ENCODE data around the gene LRBA.
"Not testable (repeated sequence)": the region's sequence is repeated elsewhere in the genome, so short reads cannot be mapped to it uniquely, and the experiment has no call there.

The LRBA gene

DNA sequence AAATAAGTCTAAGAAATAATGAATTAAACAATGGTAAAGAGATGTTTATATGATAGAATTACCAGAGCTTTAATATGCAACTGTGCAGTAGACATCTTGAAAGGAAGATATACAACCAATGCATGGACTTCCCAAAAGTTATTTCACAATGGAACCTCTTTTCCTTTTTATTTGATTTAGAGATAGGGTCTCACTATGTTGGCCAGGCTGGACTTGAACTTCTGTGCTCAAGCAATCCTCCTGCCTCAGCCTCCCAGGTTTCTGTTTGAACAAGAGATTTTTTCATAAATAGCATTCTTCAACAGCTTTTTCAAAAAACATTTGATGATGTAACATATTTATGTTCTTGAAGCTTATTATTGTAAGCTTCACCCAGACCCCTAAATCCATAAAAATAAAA, 72.0 kb downstream of the LRBA start:
- no peak for DNase-seq (ENCODE audit: low read depth)

DNA sequence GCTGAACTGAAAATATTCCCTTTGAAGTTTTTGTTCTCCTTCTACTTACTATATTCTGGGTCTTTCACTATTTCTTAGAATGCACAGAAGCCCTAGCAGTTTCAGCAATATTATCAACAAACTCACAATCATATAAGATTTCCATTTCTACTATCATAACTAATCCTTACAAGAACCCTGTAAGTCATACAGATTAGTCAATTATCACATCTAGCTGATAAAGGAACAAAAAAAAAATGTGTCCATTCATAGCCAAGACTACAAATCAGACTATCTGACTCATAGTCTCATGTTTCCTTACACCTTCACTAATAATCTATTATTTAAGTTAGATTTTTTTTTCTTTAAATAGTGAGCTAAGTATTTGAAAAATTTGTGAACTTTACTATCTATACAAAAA, 72.5 kb downstream of the LRBA start:
- no peak for DNase-seq (ENCODE audit: low read depth)

DNA sequence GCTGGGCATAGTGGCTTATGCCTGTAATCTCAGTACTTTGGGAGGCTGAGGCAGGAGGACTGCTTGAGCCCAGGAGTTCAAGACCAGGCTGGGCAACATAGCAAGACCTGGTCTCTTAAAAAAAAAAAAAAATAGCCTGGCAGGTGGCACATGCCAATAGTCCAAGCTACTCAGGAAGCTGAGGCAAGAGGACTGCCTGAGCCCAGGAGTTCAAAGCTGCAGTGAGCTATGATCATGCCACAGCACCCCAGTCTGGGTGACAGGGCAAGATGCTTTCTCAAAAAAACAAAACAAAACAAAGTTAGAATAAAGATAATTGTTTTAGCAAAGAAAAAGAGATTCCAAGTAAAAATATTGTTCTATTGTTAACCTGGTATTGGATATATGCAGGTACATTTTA, 75.0 kb downstream of the LRBA start:
- DNase-seq (ENCODE audit: low read depth), result no peak

DNA sequence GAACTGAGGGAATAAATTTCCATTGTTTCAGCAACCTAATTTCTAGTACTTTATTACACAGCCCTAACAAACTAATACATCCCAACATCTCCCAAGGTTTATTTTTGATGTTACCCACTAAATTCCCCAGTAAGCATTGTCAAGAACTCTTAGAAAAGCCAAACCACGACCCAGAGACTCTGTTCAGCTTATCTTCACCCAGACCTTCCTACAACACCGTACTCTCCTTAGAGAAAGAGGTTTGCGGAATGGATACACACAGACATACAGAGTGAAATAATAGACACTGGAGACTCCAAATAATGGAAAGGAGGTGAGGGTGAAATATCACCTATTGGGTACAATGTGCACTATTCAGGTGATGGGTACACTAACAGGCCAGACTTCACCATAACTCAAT, 75.6 kb downstream of the LRBA start:
- no peak for DNase-seq (ENCODE audit: low read depth)

DNA sequence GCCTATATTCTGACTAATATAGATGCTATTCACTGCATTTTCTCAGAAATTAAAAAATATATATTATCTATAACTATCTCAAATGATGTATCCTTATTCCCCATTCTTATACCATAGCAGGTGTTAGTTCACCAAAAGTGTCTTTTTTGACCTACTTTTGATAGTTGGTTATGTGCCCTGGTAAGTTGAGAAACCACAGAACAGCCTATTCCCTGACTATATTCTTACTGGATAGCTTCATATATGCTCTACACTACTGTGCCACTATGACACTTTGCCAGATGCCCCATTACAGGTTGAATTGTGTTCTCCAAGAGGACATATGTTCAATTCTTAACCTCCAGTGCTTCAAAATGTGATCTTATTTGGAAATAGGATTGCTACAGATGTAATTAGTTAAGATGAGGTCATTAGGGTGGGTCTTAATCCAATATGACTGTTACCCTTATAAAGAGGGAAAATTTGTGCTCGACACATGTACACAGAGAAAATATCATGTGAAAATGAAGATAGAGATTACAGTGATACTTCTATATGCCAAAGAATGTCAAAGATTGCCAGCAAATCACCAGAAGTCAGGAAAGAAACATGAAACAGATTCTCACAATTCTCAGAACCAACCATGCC, 76.1 kb downstream of the LRBA start:
- DNase-seq (ENCODE audit: low read depth), result no peak

DNA sequence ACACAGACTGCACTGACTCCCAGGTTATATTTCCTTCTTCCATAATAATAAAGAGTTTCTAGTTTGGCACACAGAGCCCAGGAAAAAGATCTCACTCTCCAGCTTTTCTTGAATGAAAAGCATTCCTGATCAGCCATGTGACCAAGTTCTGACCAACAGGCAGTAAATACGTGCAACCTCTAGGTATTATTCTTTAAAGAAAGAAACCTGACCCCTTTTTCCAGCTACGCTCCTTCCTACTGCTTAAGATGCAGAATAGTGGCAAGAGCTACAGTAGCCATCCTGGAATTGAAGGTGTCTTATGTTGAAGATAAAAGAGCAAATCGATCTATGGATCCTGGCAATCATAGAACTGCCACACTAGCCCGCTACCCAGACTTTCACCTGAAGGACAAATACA, 76.7 kb downstream of the LRBA start:
- DNase-seq (ENCODE audit: low read depth), result no peak

DNA sequence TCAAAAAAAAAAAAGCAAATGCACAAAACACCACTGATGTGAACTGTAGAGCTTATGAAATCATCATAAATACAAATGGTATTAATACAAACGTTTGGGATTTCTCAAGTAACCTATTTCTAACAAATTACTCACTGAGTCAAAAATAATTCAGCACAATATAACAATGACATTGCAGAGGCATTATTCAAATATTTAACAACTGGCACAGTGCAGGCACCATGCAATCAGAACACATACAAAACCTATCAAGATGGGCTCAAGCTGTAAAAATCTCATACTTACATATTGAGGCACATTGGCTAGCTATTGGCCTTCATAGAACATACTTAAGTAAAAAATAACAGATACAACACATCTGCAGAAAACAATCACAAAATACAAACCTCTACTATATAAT, 81.1 kb downstream of the LRBA start:
- DNase-seq (ENCODE audit: low read depth), result no peak

DNA sequence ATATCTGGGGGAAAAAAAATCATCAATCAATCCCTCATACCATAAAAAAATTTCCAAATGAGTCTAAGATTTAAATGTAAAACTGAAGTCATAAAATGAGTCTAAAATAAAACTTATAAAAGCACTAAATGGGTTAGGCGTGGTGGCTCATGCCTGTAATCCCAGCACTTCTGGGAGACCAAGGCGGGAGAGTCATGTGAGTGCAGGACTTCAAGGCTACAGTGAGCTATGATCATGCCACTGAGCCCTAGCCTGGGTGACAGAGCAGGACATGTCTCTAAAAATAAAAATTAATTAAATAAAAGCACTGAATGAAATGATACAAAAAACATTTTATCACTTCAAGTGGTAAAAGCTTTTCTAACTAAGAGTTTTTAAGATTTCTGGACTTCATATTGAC, 83.3 kb downstream of the LRBA start:
- DNase-seq (ENCODE audit: low read depth), result no peak

DNA sequence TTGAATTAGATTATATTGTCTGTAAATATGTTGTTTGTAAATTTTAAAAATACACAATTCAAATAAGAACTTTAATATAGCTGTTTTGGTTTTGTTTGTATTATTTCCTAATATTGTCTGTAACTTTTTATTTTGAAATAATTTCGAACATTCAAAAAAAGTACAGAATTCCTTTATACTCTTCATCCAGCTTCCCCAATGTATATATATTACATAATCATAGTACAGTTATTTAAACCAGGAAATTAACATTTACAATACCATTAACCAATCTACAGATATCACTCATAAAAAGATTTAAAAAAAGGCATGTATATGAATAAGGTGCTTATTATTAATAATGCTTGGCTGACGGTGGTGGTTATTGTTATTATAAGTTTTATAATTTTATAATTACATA, 84.1 kb downstream of the LRBA start:
- DNase-seq (ENCODE audit: low read depth), result no peak

DNA sequence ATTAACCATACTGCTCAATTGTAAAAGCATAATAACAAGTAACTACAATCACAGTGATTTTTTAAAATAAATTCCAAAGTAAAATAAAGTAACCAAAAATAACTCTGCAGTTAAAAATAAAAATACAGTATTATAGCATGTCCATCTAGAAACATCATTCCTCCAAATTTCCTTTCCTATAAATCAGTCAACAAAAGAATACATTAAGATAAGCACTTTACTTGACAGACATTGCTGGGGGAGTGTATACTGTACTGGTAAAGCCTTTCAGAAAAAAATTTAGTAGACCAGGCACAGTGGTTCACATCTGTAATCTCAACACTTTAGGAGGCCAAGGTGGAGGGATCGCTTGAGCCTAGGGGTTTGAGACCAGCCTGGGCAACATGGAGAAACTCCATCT, 91.1 kb downstream of the LRBA start:
- no peak for DNase-seq (ENCODE audit: low read depth)

DNA sequence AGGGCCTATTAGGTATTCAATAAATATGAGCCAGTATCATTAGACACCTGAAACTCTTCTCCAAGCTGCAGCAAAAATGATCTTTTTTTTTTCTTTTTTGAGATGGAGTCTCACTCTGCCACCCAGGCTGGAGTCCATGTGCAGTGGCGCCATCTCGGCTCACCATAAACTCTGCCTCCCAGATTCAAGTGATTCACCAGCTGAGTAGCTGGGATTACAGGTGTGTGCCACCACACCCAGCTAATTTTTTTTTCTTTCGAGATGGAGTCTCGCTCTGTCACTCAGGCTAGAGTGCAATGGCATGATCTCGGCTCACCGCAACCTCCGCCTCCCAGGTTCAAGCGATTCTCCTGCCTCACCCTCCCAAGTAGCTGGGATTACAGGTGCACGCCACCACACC, 93.6 kb downstream of the LRBA start:
- not testable (repeated sequence) for DNase-seq (ENCODE audit: low read depth)

DNA sequence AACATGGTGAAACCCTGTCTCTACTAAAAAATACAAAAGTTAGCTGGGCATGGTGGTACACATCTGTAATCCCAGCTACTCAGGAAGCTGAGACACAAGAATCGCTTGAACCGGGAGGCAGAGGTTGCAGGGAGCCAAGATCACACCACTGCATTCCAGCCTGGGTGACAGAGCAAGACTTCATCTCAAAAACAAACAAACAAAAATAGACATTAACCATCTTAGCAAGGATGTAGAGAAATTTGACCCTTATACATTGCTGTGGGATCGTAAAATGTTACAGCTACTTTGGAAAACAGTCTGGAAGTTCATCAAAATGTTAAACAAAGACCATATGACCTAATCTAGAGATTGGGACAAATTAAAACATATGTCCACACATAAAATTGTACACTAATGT, 96.5 kb downstream of the LRBA start:
- not testable (repeated sequence) for DNase-seq (ENCODE audit: low read depth)

DNA sequence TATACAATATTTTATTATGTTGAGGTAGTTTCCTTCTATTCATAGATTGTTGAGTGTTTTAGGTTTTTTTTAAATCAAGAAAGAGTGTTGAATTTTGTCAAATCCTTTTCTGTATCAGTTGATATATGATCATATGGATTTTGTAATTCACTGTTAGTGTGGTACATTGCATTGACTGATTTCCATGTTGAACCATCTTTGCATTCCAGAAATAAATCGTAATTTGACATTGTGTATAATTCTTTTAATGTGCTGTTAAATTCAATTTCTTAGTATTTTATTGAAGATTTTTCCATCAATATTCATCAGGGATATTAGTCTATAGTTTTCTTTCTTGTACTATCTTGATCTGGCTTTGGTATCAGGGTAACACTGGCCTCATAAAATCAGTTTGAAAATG, 103.8 kb downstream of the LRBA start:
- DNase-seq (ENCODE audit: low read depth), result no peak

DNA sequence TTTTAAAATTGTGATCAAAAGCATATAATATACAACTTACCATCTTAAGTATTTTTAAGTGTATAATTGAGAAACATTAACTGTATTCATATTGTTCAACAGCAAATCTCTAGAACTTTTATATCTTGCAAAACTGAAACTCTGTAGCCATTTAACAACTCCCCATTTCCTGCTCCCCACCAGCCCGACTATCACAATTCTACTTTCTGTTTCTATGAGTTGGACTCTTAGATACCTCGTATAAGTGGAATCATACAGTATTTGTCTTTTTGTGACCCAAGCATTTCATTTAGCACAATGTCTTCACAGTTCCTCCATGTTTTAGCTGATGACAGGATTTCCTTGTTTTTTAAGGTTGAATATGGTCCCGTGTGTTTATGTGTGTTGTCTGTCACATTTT, 106.0 kb downstream of the LRBA start:
- DNase-seq (ENCODE audit: low read depth), result no peak

DNA sequence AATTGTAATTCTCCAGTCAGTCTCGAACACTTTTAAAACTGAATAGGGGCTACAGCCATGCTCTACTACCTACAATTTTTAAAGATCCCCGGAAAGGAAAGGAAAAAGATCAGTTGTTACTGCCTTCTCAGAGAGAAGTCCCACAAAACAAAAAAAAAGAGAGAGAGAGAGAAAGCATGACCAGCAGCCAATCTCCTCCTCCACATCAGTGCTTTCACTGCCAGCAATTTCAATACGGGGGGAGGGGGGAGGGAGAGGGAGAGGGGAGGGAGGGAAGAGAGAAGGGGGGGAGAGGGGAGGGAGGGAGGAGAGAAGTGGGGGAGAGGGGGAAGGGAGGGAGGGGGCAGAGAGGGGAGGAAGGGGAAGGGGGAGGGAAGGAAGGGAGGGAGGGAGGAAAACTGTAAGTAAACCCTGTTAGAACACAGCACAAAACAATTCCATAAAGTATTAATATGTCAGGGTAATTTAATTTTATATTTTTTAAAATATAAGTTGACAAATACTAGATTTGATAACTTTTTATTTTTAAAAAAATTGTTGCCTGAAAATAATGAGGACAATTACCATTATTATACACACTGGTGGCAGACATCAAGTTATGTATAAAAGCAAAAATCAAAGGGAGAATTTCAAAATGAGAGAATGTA, 108.0 kb downstream of the LRBA start:
- DNase-seq (ENCODE audit: low read depth), result no peak

DNA sequence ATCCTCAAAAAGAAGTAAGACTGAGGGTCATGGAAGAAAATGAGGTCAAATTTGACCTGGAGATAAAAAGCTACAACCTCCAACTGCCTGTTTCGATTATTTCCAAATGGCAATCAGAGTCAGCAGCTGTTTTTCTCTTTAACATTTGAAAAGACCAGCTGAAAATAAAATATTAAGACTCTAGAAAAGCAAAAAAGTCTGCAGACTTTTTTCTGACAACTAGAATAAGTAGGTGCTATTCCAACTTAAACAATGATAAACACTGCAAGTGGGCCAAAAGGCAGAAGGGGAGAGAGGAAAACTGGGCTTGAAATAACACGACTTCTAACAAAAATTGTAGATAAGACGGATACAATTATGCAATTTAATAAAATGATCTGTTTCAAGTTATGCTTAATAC, 110.4 kb downstream of the LRBA start:
- DNase-seq (ENCODE audit: low read depth), result no peak

DNA sequence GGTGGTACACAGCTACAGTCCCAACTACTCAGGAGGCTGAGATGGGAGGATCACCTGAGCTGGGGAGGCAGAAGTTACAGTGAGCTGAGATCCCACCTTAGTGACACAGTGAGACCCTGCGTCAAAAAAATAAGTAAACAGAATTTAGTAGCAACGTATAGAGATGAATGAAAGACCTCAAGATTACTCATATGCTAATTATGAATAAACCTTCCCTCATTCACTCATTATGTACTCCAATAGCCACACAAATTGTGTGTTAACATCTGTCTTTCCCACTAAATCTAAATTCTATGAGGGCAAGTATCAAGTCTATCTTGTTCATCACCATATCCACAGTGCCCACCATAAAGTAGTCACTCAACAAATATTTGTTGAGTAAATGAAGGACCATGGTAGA, 111.5 kb downstream of the LRBA start:
- no peak for DNase-seq (ENCODE audit: low read depth)

DNA sequence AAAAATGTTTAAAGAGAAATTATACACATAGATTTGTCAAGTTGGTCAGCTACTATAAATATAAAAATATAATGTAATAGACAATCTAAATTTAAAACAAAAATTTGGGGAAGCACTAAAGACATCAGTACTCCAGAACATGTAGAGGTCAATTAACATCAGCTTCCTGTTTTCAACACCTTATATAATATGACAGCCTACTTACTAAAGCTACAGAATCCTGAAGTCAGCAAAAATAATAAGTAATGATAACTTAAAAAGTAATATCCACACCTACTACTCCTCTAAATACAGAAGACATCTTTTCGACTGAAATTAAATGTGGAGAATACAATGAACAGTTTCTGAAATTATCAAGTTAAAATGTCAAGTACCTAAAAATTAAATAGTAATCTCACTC, 118.6 kb downstream of the LRBA start:
- DNase-seq (ENCODE audit: low read depth), result no peak

DNA sequence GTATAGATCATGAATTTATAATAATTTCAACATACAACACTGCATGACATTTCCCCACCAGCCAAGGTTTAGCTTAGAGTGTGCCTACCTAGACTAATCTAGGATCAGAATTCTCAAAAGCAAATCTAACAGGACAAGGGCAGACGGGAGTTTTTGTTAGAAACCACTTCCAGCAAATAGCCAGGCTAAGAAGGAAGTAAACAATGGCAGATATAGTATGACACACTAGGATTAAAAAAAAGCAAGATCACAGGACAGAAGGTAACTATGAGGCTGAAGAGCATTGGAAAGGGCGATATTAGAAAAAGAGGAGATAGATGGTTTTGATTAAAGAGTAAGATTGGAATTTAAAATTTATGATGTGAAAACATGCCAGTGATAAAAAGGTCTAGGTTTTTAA, 124.8 kb downstream of the LRBA start:
- no peak for DNase-seq (ENCODE audit: low read depth)

DNA sequence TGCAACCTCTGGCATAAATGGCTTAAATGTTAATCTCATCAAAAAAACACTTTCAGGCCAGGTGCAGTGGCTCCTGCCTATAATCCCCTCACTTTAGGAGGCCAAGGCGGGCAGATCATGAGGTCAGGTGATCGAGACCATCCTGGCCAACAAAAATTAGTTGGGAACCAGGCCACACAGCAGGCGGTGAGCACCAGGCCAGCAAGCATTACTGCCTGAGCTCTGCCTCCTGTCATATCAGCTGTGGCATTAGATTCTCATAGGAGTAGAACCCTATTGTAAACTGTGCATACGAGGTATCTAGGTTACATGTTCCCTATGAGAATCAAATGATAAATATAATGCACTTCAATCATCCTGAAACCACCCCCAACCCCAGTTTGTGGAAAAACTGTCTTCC, 125.8 kb downstream of the LRBA start:
- no peak for DNase-seq (ENCODE audit: low read depth)

DNA sequence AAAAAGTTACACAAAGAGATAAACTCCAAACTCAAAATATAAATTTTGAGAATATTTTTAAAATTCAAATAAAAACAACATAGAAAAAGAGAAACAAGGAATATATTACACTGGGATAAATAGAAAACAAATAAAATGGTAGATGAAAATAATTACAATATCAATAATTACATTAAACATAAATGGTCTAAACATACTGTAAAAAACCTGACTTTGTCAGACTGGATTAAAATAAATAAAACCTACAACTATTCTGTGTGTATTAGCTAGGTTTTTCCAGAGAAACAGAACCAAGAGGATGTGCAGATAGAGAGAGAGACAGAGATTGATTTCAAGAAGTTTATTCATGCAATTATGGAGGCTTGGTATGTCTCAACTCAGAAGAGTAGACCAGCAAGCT, 126.5 kb downstream of the LRBA start:
- DNase-seq (ENCODE audit: low read depth), result no peak

DNA sequence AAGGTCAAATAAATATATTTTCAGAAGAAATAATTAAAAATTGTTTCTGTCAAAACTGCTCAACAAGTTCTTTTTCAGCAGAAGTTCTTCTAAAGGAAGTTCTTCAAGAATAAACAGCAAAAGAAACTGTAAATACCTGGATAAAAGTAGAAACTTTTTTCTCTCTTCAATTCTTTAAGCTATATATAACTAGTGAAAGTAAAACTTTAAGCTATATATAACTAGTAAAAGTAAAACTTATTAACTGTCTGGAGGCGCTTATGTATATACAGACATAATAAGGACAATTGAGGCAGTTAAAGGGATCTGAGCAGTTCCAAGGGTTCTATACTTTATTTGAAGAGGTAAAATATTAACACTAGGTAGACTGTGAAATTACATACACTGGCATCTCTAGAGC, 126.9 kb downstream of the LRBA start:
- no peak for DNase-seq (ENCODE audit: low read depth)

DNA sequence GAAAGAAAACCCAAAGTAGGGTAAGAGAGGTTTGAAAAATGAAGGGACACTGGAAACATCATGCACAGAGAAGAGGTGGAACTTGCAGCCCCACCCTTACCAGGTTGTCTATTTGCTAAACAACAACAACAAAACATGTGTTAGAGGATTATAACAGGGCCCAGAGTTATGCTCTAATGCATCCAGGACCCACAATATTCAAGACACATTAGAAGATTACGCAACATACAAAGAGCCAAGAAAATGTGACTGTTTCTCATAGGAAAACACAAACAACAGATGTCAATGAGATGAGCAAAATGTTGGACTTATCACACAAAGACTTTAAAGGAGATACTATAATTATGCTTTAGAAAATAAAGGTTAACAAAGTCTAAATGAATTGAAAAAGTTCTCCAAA, 128.5 kb downstream of the LRBA start:
- no peak for DNase-seq (ENCODE audit: low read depth)

DNA sequence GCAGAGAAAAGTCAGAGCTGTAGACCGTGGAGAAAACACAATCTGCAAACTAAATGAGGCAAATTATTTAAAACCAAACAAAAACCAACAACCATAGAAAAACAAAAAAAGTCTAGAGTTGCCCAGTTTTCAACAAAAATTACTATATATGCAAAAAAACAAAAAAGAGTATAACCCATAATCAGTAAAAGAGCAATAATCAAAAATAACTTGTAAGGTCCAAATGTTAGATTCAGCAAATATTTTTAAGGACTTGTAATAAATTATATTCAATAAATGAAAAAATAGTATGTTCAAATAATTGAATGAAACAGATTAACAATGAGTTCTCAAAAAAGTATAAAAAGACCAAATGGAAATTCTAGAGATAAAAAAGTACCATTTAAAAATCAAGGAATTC, 130.5 kb downstream of the LRBA start:
- DNase-seq (ENCODE audit: low read depth), result no peak

DNA sequence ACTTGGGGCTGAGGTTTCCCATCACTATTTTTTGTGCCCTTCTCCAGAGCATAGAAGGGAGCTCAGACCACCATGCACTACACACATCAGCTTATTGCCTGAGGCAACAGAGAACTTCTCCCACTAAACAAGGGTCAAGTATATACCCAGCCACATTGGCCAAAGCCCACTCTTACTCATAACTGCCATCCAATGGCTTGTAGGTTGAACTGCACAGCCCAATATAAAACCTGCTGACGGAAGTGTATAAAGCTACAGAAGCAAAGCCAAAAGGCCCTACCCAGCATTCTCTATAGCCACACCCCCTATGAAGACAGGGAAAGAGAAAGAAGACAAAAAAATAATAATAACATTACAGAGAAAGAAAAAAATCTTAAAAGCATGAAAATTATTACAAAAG, 139.7 kb downstream of the LRBA start:
- DNase-seq (ENCODE audit: low read depth), result no peak

Data from activated T-cell treated with anti-CD3 and anti-CD28 coated beads for 48 hours (primary cell).